Activated CD8-positive, alpha-beta memory T cell treated with anti-CD3 and anti-CD28 coated beads for 36 hours (primary cell): Measurements from ENCODE around the gene EVX2. TPM values are rescaled to one million over a fixed set of nuclear protein-coding genes. Genes with fewer than 3 reads are reported as not detected.

Experiments
- CTCF ChIA-PET: fragments of 350-600 bp; sonication (Branson Sonifier 250); formaldehyde crosslinking; loops from one replicate; lab custom pipeline; 2021; ENCODE audit warnings: antibody characterized with exemption; lab: Charles Lee
- POLR2A ChIA-PET: fragments of 350-600 bp; sonication (Branson Sonifier 250); formaldehyde crosslinking; loops from one replicate; lab custom pipeline; 2021; ENCODE audit warnings: antibody characterized with exemption; lab: Charles Lee
- total RNA-seq, 2 experiments: library from RNA; stranded (reverse); gene quantifications; one replicate each; pipeline ENCODE4 v1.2.3, GENCODE V29; 2021

The EVX2 gene
- total RNA-seq, 2 experiments from 2014 or later: not detected

- POLR2A ChIA-PET: no interaction called here
- CTCF ChIA-PET: interaction anchor here (2.3 kb wide), 1 partner anchor 8 kb away, joined by 8 read pairs; no protein-coding TSS in a partner anchor
These were observed 5.4 kb upstream of the EVX2 start for GRCh38 chr2:176088937-176089842.

- ChIA-PET POLR2A (no interaction called here), CTCF (interaction anchor here (0.6 to 2.3 kb wide), 2 partner anchors 9 to 132 kb away, joined by 5 to 8 read pairs; no protein-coding TSS in a partner anchor)
These were observed 4.5 kb upstream of the EVX2 start for GRCh38 chr2:176088048-176088936.

- CTCF ChIA-PET: interaction anchor here (2.3 kb wide), 1 partner anchor 10 kb away, joined by 8 read pairs; no protein-coding TSS in a partner anchor
These were observed 3.7 kb upstream of the EVX2 start for GRCh38 chr2:176087330-176088047.

GRCh38 chr2:176085861-176086771 is 2.4 kb upstream of the EVX2 start:
- POLR2A ChIA-PET: no interaction called here
- CTCF ChIA-PET: interaction anchor here (1.3 to 1.6 kb wide), 2 partner anchors 12 to 396 kb away, joined by 4 read pairs; no protein-coding TSS in a partner anchor

More at GRCh38 chr2:176087330-176088047, 3.7 kb upstream of the EVX2 start:
- POLR2A ChIA-PET: no interaction called here

GRCh38 chr2:176085120-176085788 is 1.5 kb upstream of the EVX2 start:
- ChIA-PET CTCF (interaction anchor here (1.0 to 1.6 kb wide), 3 partner anchors 11 to 395 kb away, joined by 3 to 4 read pairs (median 4); no protein-coding TSS in a partner anchor), POLR2A (no interaction called here)

- CTCF ChIA-PET: interaction anchor here (1.0 to 1.6 kb wide), 3 partner anchors 11 to 395 kb away, joined by 3 to 4 read pairs (median 4); no protein-coding TSS in a partner anchor
- POLR2A ChIA-PET: no interaction called here
These were observed 903 bp upstream of the EVX2 start for GRCh38 chr2:176084611-176085119.

- POLR2A ChIA-PET: no interaction called here
- CTCF ChIA-PET: interaction anchor here (0.6 kb wide), 1 partner anchor 132 kb away, joined by 3 read pairs; no protein-coding TSS in a partner anchor
These were observed 674 bp downstream of the EVX2 start for GRCh38 chr2:176082824-176083751.

- CTCF ChIA-PET: interaction anchor here (0.6 kb wide), 1 partner anchor 131 kb away, joined by 3 read pairs; no protein-coding TSS in a partner anchor
- POLR2A ChIA-PET: no interaction called here
These were observed 1.3 kb downstream of the EVX2 start for GRCh38 chr2:176082525-176082823.

- POLR2A ChIA-PET: no interaction called here
- CTCF ChIA-PET: interaction anchor here (0.6 kb wide), 1 partner anchor 131 kb away, joined by 3 read pairs; no protein-coding TSS in a partner anchor
These were observed 1.8 kb downstream of the EVX2 start for GRCh38 chr2:176081837-176082524.

GRCh38 chr2:176081376-176081836 is 2.4 kb downstream of the EVX2 start:
- POLR2A ChIA-PET: no interaction called here
- CTCF ChIA-PET: no interaction called here

GRCh38 chr2:176080540-176081375 is 3.0 kb downstream of the EVX2 start:
- POLR2A ChIA-PET: no interaction called here
- CTCF ChIA-PET: interaction anchor here (1.5 kb wide), 1 partner anchor 391 kb away, joined by 4 read pairs; no protein-coding TSS in a partner anchor

- ChIA-PET POLR2A (no interaction called here), CTCF (interaction anchor here (1.1 to 1.5 kb wide), 2 partner anchors 19 to 390 kb away, joined by 4 read pairs; no protein-coding TSS in a partner anchor)
These were observed 3.8 kb downstream of the EVX2 start for GRCh38 chr2:176079831-176080539.

GRCh38 chr2:176079285-176079830 is 4.4 kb downstream of the EVX2 start:
- CTCF ChIA-PET: interaction anchor here (1.0 to 1.5 kb wide), 3 partner anchors 18 to 389 kb away, joined by 3 to 4 read pairs (median 4); no protein-coding TSS in a partner anchor
- POLR2A ChIA-PET: no interaction called here
